K562 (cell line): ENCODE measurements around the gene PPP1R10. TPM values are rescaled to one million over a fixed set of nuclear protein-coding genes. Genes with fewer than 3 reads are reported as not detected.

Experiments used
- BACH1 ChIP-seq: fragments of 200-800 bp; sonication (Bioruptor generic); IDR thresholded peaks from 2 replicates; pipeline ENCODE4 v1.6.1; 2016; ENCODE audit warnings: missing genetic modification characterization, missing compliant biosample characterization
- BRD9 ChIP-seq: fragments of 450-650 bp; IDR thresholded peaks from 2 replicates; pipeline ENCODE4 v1.6.1; 2018; ENCODE audit warnings: low read depth; ENCODE audit not compliant: partially characterized antibody
- CEBPB ChIP-seq: fragments of 450-650 bp; IDR thresholded peaks from 2 replicates; pipeline ENCODE4 v1.6.1; 2016; ENCODE audit warnings: missing genetic modification characterization, missing compliant biosample characterization
- CREM ChIP-seq: IDR thresholded peaks from 2 replicates; pipeline ENCODE4 v1.6.1; 2014; ENCODE audit warnings: antibody characterized with exemption, low read depth
- CTBP1 ChIP-seq: fragments of 450-650 bp; IDR thresholded peaks from 2 replicates; pipeline ENCODE4 v1.6.1; 2016; ENCODE audit warnings: borderline replicate concordance
- CXXC5 ChIP-seq: fragments of 250-450 bp; sonication (Bioruptor Pico); IDR thresholded peaks from 2 replicates; pipeline ENCODE4 v1.8.0; 2022; ENCODE audit warnings: inconsistent platforms, mild to moderate bottlenecking, moderate library complexity
- DPF2 ChIP-seq: fragments of 450-650 bp; IDR thresholded peaks from 2 replicates; pipeline ENCODE4 v1.6.1; 2016
- EGR1 ChIP-seq: fragments of 450-650 bp; conservative IDR thresholded peaks from 2 replicates; pipeline ENCODE4 v1.6.1; 2017; ENCODE audit warnings: mild to moderate bottlenecking
- ETV5 ChIP-seq: sonication (generic); formaldehyde crosslinking; IDR thresholded peaks from 2 replicates; pipeline ENCODE4 v1.4.0; 2020; ENCODE audit warnings: low read depth, mild to moderate bottlenecking, missing genetic modification reagents
- HIVEP1 ChIP-seq: fragments of 250-450 bp; sonication (Bioruptor Pico); IDR thresholded peaks from 2 replicates; pipeline ENCODE4 v1.4.0; 2020; ENCODE audit warnings: mild to moderate bottlenecking
- JUN ChIP-seq, 2 experiments: sonication (generic) in 1 of 2; formaldehyde crosslinking in 1 of 2; IDR thresholded peaks; 2 replicates each; pipeline versions ENCODE4 v1.6.1 to v1.8.0; 2012 to 2022; ENCODE audit warnings: borderline replicate concordance in 2 of 2, mild to moderate bottlenecking in 2 of 2, improper control_type of control experiment in 1 of 2, low read depth in 1 of 2, low read length in 1 of 2, missing genetic modification reagents in 1 of 2
- JUNB ChIP-seq: fragments of 450-650 bp; formaldehyde crosslinking; conservative IDR thresholded peaks from 2 replicates; pipeline ENCODE4 v1.4.0; 2020; ENCODE audit warnings: mild to moderate bottlenecking
- MAFK ChIP-seq: IDR thresholded peaks from 2 replicates; pipeline ENCODE4 v1.6.1; 2011; ENCODE audit warnings: low read length, improper control_type of control experiment
- MYNN ChIP-seq, 2 experiments: sonication (generic); formaldehyde crosslinking in 1 of 2; IDR thresholded peaks; 2 replicates each; pipeline versions ENCODE4 v1.5.0 to v1.6.1; 2016 to 2020; ENCODE audit warnings: antibody characterized with exemption in 1 of 2, missing genetic modification reagents in 1 of 2
- NBN ChIP-seq: fragments of 450-650 bp; IDR thresholded peaks from 2 replicates; pipeline ENCODE4 v1.6.1; 2016; ENCODE audit warnings: low read depth, mild to moderate bottlenecking
- PHTF2 ChIP-seq: fragments of 250-450 bp; sonication (Bioruptor Pico); IDR thresholded peaks from 2 replicates; pipeline ENCODE4 v1.5.0; 2021; ENCODE audit warnings: mild to moderate bottlenecking
- SOX6 ChIP-seq: fragments of 450-650 bp; IDR thresholded peaks from 2 replicates; pipeline ENCODE4 v1.6.1; 2014; ENCODE audit warnings: mild to moderate bottlenecking
- TAF1 ChIP-seq: IDR thresholded peaks from 2 replicates; pipeline ENCODE4 v1.6.1; 2011; ENCODE audit warnings: mild to moderate bottlenecking, low read length, moderate library complexity; ENCODE audit not compliant: insufficient read depth, control insufficient read depth, severe bottlenecking; ENCODE audit errors: extremely low read depth
- YY1 ChIP-seq, 3 experiments: IDR thresholded peaks; 2 replicates each; pipeline ENCODE4 v1.6.1; 2011; ENCODE audit warnings: low read length in 2 of 3, mild to moderate bottlenecking in 2 of 3, moderate library complexity in 2 of 3, borderline replicate concordance in 1 of 3, control low read depth in 1 of 3, low read depth in 1 of 3; ENCODE audit not compliant: insufficient read depth in 3 of 3, insufficient replicate concordance in 2 of 3, control insufficient read depth in 1 of 3, insufficient read length in 1 of 3; ENCODE audit errors: extremely low read depth in 1 of 3
- ZNF143 ChIP-seq: sonication (generic); formaldehyde crosslinking; IDR thresholded peaks from 2 replicates; pipeline ENCODE4 v1.9.0; 2022; ENCODE audit warnings: mild to moderate bottlenecking, missing genetic modification reagents
- polyA plus RNA-seq, 8 experiments: library from polyadenylated mRNA; depleted of rRNA in 4 of 8; stranded (reverse) in 5 of 8; unstranded in 3 of 8; fragments of >200 nt; fragmentation: Nextera tagmentation in 2 of 8; fragmentation: Illumina TruSeq in 1 of 8; extraction: Ambion mirVana in 2 of 8; extraction: Trizol in 1 of 8; gene quantifications; 2 replicates each; pipeline versions ENCODE4 v1.2.1 to v1.2.3, GENCODE V29; 2011 to 2014; ENCODE audit warnings: inconsistent platforms in 1 of 8, missing spikeins in 1 of 8
- total RNA-seq, 7 experiments: library from RNA; depleted of rRNA in 6 of 7; stranded (reverse); fragments of >200 nt in 6 of 7; fragmentation: Illumina TruSeq in 2 of 7; extraction: Trizol in 2 of 7; gene quantifications; 2 replicates each; pipeline versions ENCODE4 v1.2.1 to v1.2.3, GENCODE V29; 2011 to 2021; ENCODE audit warnings: low replicate concordance in 1 of 7
- TF ChIP-seq, protein P1 (sequence below): fragments of 450-650 bp; IDR thresholded peaks from 2 replicates; pipeline ENCODE4 v1.6.1; 2018; ENCODE audit not compliant: partially characterized antibody
- TF ChIP-seq, protein P2 (sequence below), 2 experiments: fragments of 450-650 bp in 1 of 2; IDR thresholded peaks; 2 replicates each; pipeline ENCODE4 v1.6.1; 2011 to 2017; ENCODE audit warnings: low read depth in 2 of 2, antibody characterized with exemption in 1 of 2, borderline replicate concordance in 1 of 2, low read length in 1 of 2, mild to moderate bottlenecking in 1 of 2, mixed read lengths in 1 of 2; ENCODE audit not compliant: control insufficient read depth in 1 of 2

The PPP1R10 gene
- total and polyA plus RNA-seq, 9 of the 15 experiments (the other 6 are each of a cell fraction or from before 2014, with no cell fraction given), result 14.1 to 65.5 (median 32.6) TPM

DNA sequence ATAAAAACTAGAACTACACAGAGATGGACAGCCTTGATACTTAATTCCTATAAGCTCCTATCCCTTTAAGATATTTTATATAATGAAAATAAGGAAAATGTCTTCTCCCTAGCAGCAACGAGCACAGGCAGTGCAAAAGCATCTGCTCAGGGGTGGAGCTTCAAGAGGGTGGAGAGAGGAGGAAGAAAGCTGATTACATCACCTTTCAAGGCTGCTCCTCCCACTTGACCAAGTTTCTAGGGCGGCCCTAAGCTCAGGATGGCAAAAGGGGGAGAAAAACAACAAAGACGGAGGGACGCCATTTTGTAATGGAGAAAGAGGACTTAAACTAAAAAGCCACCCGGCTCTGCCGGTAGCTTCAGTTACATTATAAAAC is 2.2 kb downstream of the PPP1R10 start (continued):
- TF ChIP-seq YY1 (IDR thresholded peaks at IDR 0.05; ENCODE audit: borderline replicate concordance in 1 of 3, control insufficient read depth in 1 of 3, extremely low read depth in 1 of 3, insufficient read depth in 3 of 3, insufficient read length in 1 of 3, insufficient replicate concordance in 2 of 3, low read depth in 1 of 3, low read length in 2 of 3) (peak; percentile 79 to 96 (median 90)), MAFK (peak; percentile 29; the same call in 1 of the 2 replicates), PHTF2 (CRISPR knock-in tag) (0 out of 2 replicates have a peak, but pooled peaks have one; percentile 8), HIVEP1 (CRISPR knock-in tag) (no peak), CXXC5 (CRISPR knock-in tag) (peak; percentile 32; the same call in 1 of the 2 replicates), NBN (peak; percentile 69; the same call in 1 of the 2 replicates), CTBP1 (0 out of 2 replicates have a peak, but pooled peaks have one; percentile 10), CREM (peak; percentile 45), CEBPB (tag) (peak; percentile 93), EGR1 (no peak; the same call in 1 of the 2 replicates), ETV5 (CRISPR knock-in tag) (0 out of 2 replicates have a peak, but pooled peaks have one; percentile 1), ZNF143 (CRISPR knock-in tag) (no peak), JUNB (CRISPR knock-in tag) (peak; percentile 51; the same call in 1 of the 2 replicates), BRD9 (no peak), JUN (IDR thresholded peaks at IDR 0.05; ENCODE audit: borderline replicate concordance, low read depth, low read length) (peak; percentile 67; the same call in 1 of the 2 replicates), JUN (CRISPR knock-in tag; IDR thresholded peaks at IDR 0.05; ENCODE audit: borderline replicate concordance) (no peak), DPF2 (peak; percentile 28; the same call in 1 of the 2 replicates), BACH1 (peak; percentile 44), MYNN (IDR thresholded peaks at IDR 0.05) (peak; percentile 51; the same call in 1 of the 2 replicates), MYNN (CRISPR knock-in tag; IDR thresholded peaks at IDR 0.05) (no peak), TAF1 (peak; percentile 88), SOX6 (peak; percentile 19; the same call in 1 of the 2 replicates)
- TF ChIP-seq, protein P1, sequence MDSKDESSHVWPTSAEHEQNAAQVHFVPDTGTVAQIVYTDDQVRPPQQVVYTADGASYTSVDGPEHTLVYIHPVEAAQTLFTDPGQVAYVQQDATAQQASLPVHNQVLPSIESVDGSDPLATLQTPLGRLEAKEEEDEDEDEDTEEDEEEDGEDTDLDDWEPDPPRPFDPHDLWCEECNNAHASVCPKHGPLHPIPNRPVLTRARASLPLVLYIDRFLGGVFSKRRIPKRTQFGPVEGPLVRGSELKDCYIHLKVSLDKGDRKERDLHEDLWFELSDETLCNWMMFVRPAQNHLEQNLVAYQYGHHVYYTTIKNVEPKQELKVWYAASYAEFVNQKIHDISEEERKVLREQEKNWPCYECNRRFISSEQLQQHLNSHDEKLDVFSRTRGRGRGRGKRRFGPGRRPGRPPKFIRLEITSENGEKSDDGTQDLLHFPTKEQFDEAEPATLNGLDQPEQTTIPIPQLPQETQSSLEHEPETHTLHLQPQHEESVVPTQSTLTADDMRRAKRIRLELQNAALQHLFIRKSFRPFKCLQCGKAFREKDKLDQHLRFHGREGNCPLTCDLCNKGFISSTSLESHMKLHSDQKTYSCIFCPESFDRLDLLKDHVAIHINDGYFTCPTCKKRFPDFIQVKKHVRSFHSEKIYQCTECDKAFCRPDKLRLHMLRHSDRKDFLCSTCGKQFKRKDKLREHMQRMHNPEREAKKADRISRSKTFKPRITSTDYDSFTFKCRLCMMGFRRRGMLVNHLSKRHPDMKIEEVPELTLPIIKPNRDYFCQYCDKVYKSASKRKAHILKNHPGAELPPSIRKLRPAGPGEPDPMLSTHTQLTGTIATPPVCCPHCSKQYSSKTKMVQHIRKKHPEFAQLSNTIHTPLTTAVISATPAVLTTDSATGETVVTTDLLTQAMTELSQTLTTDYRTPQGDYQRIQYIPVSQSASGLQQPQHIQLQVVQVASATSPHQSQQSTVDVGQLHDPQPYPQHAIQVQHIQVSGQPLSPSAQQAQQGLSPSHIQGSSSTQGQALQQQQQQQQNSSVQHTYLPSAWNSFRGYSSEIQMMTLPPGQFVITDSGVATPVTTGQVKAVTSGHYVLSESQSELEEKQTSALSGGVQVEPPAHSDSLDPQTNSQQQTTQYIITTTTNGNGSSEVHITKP, result peak; percentile 86
- TF ChIP-seq, protein P2, sequence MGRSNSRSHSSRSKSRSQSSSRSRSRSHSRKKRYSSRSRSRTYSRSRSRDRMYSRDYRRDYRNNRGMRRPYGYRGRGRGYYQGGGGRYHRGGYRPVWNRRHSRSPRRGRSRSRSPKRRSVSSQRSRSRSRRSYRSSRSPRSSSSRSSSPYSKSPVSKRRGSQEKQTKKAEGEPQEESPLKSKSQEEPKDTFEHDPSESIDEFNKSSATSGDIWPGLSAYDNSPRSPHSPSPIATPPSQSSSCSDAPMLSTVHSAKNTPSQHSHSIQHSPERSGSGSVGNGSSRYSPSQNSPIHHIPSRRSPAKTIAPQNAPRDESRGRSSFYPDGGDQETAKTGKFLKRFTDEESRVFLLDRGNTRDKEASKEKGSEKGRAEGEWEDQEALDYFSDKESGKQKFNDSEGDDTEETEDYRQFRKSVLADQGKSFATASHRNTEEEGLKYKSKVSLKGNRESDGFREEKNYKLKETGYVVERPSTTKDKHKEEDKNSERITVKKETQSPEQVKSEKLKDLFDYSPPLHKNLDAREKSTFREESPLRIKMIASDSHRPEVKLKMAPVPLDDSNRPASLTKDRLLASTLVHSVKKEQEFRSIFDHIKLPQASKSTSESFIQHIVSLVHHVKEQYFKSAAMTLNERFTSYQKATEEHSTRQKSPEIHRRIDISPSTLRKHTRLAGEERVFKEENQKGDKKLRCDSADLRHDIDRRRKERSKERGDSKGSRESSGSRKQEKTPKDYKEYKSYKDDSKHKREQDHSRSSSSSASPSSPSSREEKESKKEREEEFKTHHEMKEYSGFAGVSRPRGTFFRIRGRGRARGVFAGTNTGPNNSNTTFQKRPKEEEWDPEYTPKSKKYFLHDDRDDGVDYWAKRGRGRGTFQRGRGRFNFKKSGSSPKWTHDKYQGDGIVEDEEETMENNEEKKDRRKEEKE (IDR thresholded peaks at IDR 0.05; ENCODE audit: borderline replicate concordance in 1 of 2, control insufficient read depth in 1 of 2, low read depth in 2 of 2, low read length in 1 of 2), result no peak
